HEK293 (cell line): ENCODE results near the gene ABHD4.

Experiments used
- CTCF ChIA-PET: fragments of 350-600 bp; formaldehyde crosslinking; extraction: SDS; loops from one replicate; lab custom pipeline; 2021; ENCODE audit warnings: antibody characterized with exemption; lab: Yijun Ruan, JAX
- POLR2A ChIA-PET: fragments of 300-600 bp; formaldehyde crosslinking; extraction: SDS; loops from one replicate; lab custom pipeline; 2020; ENCODE audit warnings: antibody characterized with exemption, inconsistent platforms; lab: Yijun Ruan, JAX
- H3K27ac ChIP-seq: fragments of 200-500 bp; sonication (Bioruptor generic); 2 replicates; pipeline ENCODE4 v1.5.1; 2014; ENCODE audit warnings: low read depth, low read length, control low read depth, inconsistent platforms; ENCODE audit errors: extremely low read depth
- H3K36me3 ChIP-seq, 2 experiments: fragments of 200-500 bp in 1 of 2; sonication (Bioruptor generic) in 1 of 2; 1 replicate in 1 of 2; 2 replicates in 1 of 2; pipeline ENCODE4 v1.5.1; 2014 to 2017; ENCODE audit warnings: inconsistent platforms in 2 of 2, low read length in 2 of 2; ENCODE audit not compliant: control insufficient read depth in 2 of 2, insufficient read depth in 1 of 2
- H3K4me1 ChIP-seq: fragments of 200-500 bp; sonication (Bioruptor generic); 2 replicates; pipeline ENCODE4 v1.5.1; 2014; ENCODE audit warnings: mild to moderate bottlenecking, low read length, inconsistent platforms; ENCODE audit not compliant: control insufficient read depth, insufficient read depth
- H3K4me3 ChIP-seq: 2 replicates; pipeline ENCODE4 v1.5.1; 2011; ENCODE audit warnings: low read depth, mild to moderate bottlenecking, control low read depth, low read length, moderate library complexity
- H3K9me3 ChIP-seq: fragments of 200-500 bp; sonication (Bioruptor generic); 2 replicates; pipeline ENCODE4 v1.5.1; 2014; ENCODE audit warnings: low read depth, low read length, inconsistent platforms; ENCODE audit not compliant: control insufficient read depth, insufficient read depth
- GLI2 ChIP-seq: fragments of 450-650 bp; formaldehyde crosslinking; IDR thresholded peaks from 2 replicates; pipeline ENCODE4; 2017; ENCODE audit warnings: missing biosample characterization, missing genetic modification characterization, low read depth, borderline replicate concordance
- KLF10 ChIP-seq: fragments of 450-650 bp; IDR thresholded peaks from 2 replicates; pipeline ENCODE4 v1.5.1; 2018; ENCODE audit warnings: missing biosample characterization, mild to moderate bottlenecking, missing genetic modification characterization
- OVOL3 ChIP-seq: fragments of 450-650 bp; formaldehyde crosslinking; IDR thresholded peaks from 2 replicates; pipeline ENCODE4 v1.5.1; 2016; ENCODE audit warnings: missing biosample characterization, missing genetic modification characterization
- RBAK ChIP-seq: fragments of 450-650 bp; formaldehyde crosslinking; IDR thresholded peaks from 2 replicates; pipeline ENCODE4 v1.5.1; 2016; ENCODE audit warnings: missing biosample characterization, missing genetic modification characterization
- SP3 ChIP-seq: fragments of 450-650 bp; formaldehyde crosslinking; IDR thresholded peaks from 2 replicates; pipeline ENCODE4 v1.5.1; 2016; ENCODE audit warnings: missing biosample characterization, missing genetic modification characterization
- SP7 ChIP-seq: fragments of 450-650 bp; formaldehyde crosslinking; IDR thresholded peaks from 2 replicates; pipeline ENCODE4 v1.5.1; 2016; ENCODE audit warnings: missing biosample characterization, missing genetic modification characterization
- ZBTB7A ChIP-seq: fragments of 450-650 bp; formaldehyde crosslinking; IDR thresholded peaks from 2 replicates; pipeline ENCODE4 v1.5.1; 2016; ENCODE audit warnings: low read depth, missing biosample characterization, missing genetic modification characterization
- ZEB2 ChIP-seq: fragments of 450-650 bp; formaldehyde crosslinking; IDR thresholded peaks from 2 replicates; pipeline ENCODE4 v1.5.1; 2016; ENCODE audit warnings: missing biosample characterization, missing genetic modification characterization
- ZFP3 ChIP-seq: fragments of 450-650 bp; formaldehyde crosslinking; IDR thresholded peaks from 2 replicates; pipeline ENCODE4 v1.5.1; 2016; ENCODE audit warnings: low read depth, missing biosample characterization, missing genetic modification characterization
- ZNF114 ChIP-seq: fragments of 450-650 bp; formaldehyde crosslinking; IDR thresholded peaks from 2 replicates; pipeline ENCODE4 v1.5.0; 2017; ENCODE audit warnings: missing biosample characterization, missing genetic modification characterization
- ZNF169 ChIP-seq: fragments of 450-650 bp; formaldehyde crosslinking; IDR thresholded peaks from 2 replicates; pipeline ENCODE4 v1.5.1; 2016; ENCODE audit warnings: missing biosample characterization, missing genetic modification characterization
- ZNF184 ChIP-seq: fragments of 450-650 bp; IDR thresholded peaks from 2 replicates; pipeline ENCODE4 v1.5.1; 2018; ENCODE audit warnings: missing biosample characterization, mild to moderate bottlenecking, missing genetic modification characterization
- ZNF2 ChIP-seq: fragments of 450-650 bp; formaldehyde crosslinking; IDR thresholded peaks from 2 replicates; pipeline ENCODE4 v1.5.1; 2016; ENCODE audit warnings: missing biosample characterization, missing genetic modification characterization
- ZNF223 ChIP-seq: fragments of 450-650 bp; formaldehyde crosslinking; IDR thresholded peaks from 2 replicates; pipeline ENCODE4 v1.5.1; 2016; ENCODE audit warnings: missing biosample characterization, missing genetic modification characterization
- ZNF248 ChIP-seq: fragments of 450-650 bp; formaldehyde crosslinking; IDR thresholded peaks from 2 replicates; pipeline ENCODE4 v1.5.1; 2017; ENCODE audit warnings: missing biosample characterization, missing genetic modification characterization
- ZNF292 ChIP-seq: fragments of 450-650 bp; formaldehyde crosslinking; IDR thresholded peaks from 2 replicates; pipeline ENCODE4 v1.5.1; 2016; ENCODE audit warnings: low read depth, missing biosample characterization, missing genetic modification characterization, borderline replicate concordance
- ZNF302 ChIP-seq: fragments of 450-650 bp; formaldehyde crosslinking; IDR thresholded peaks from 2 replicates; pipeline ENCODE4 v1.5.1; 2016; ENCODE audit warnings: missing biosample characterization, missing genetic modification characterization, low read depth
- ZNF354C ChIP-seq: fragments of 450-650 bp; formaldehyde crosslinking; IDR thresholded peaks from 2 replicates; pipeline ENCODE4 v1.5.1; 2016; ENCODE audit warnings: missing biosample characterization, missing genetic modification characterization, low read depth, borderline replicate concordance
- ZNF555 ChIP-seq: fragments of 450-650 bp; formaldehyde crosslinking; conservative IDR thresholded peaks from 2 replicates; pipeline ENCODE4 v1.5.1; 2017; ENCODE audit warnings: missing biosample characterization, mild to moderate bottlenecking, missing genetic modification characterization, inconsistent platforms
- ZNF600 ChIP-seq: fragments of 450-650 bp; formaldehyde crosslinking; IDR thresholded peaks from 2 replicates; pipeline ENCODE4 v1.5.1; 2016; ENCODE audit warnings: missing biosample characterization, missing genetic modification characterization
- ZNF747 ChIP-seq: fragments of 450-650 bp; formaldehyde crosslinking; IDR thresholded peaks from 2 replicates; pipeline ENCODE4 v1.5.1; 2016; ENCODE audit warnings: missing biosample characterization, missing genetic modification characterization
- ZNF837 ChIP-seq: fragments of 450-650 bp; formaldehyde crosslinking; IDR thresholded peaks from 2 replicates; pipeline ENCODE4 v1.5.1; 2016; ENCODE audit warnings: missing biosample characterization, missing genetic modification characterization
- TF ChIP-seq, protein P1 (sequence below): fragments of 450-650 bp; formaldehyde crosslinking; conservative IDR thresholded peaks from 2 replicates; pipeline ENCODE4 v1.5.1; 2016; ENCODE audit warnings: low read depth, missing biosample characterization, missing genetic modification characterization
- TF ChIP-seq, protein P2 (sequence below): fragments of 450-650 bp; formaldehyde crosslinking; IDR thresholded peaks from 2 replicates; pipeline ENCODE4 v1.5.1; 2017; ENCODE audit warnings: missing biosample characterization, mild to moderate bottlenecking, missing genetic modification characterization, moderate library complexity
- TF ChIP-seq, protein P3 (sequence below): fragments of 450-650 bp; formaldehyde crosslinking; conservative IDR thresholded peaks from 2 replicates; pipeline ENCODE4 v1.5.1; 2016; ENCODE audit warnings: low read depth, missing biosample characterization, missing genetic modification characterization
- TF ChIP-seq, protein P4 (sequence below): fragments of 450-650 bp; formaldehyde crosslinking; IDR thresholded peaks from 2 replicates; pipeline ENCODE4 v1.5.1; 2016; ENCODE audit warnings: missing biosample characterization, missing genetic modification characterization

The ABHD4 gene

DNA sequence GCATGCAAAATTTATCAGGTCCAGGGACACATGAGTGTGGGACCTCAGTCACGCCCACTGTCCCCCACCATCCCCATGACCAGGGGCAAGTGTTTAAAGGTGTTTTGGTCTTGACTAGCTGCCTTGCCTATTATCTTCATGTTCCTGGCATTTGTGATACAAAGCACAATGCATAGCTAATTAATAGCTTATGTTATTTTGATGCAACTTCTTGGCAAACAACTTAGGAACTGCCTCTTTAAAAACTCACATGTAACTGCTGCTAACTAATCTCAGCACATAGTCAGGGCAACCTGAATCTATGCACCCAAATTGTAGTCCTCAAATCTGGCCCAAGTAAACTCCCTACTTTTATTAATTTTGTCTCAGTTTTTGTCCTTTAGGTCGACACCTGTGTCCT lies 53.5 kb downstream of the ABHD4 start (continued):
- TF ChIP-seq, protein P1, sequence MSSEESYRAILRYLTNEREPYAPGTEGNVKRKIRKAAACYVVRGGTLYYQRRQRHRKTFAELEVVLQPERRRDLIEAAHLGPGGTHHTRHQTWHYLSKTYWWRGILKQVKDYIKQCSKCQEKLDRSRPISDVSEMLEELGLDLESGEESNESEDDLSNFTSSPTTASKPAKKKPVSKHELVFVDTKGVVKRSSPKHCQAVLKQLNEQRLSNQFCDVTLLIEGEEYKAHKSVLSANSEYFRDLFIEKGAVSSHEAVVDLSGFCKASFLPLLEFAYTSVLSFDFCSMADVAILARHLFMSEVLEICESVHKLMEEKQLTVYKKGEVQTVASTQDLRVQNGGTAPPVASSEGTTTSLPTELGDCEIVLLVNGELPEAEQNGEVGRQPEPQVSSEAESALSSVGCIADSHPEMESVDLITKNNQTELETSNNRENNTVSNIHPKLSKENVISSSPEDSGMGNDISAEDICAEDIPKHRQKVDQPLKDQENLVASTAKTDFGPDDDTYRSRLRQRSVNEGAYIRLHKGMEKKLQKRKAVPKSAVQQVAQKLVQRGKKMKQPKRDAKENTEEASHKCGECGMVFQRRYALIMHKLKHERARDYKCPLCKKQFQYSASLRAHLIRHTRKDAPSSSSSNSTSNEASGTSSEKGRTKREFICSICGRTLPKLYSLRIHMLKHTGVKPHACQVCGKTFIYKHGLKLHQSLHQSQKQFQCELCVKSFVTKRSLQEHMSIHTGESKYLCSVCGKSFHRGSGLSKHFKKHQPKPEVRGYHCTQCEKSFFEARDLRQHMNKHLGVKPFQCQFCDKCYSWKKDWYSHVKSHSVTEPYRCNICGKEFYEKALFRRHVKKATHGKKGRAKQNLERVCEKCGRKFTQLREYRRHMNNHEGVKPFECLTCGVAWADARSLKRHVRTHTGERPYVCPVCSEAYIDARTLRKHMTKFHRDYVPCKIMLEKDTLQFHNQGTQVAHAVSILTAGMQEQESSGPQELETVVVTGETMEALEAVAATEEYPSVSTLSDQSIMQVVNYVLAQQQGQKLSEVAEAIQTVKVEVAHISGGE (tag by site-specific recombination), result no peak
- TF ChIP-seq RBAK (tag by site-specific recombination) (no peak), ZEB2 (tag by site-specific recombination) (no peak), SP3 (tag by site-specific recombination) (no peak), SP7 (no peak), OVOL3 (tag by site-specific recombination) (no peak), ZNF248 (tag by site-specific recombination) (no peak), ZNF292 (no peak), ZNF600 (no peak)
- TF ChIP-seq, protein P2, sequence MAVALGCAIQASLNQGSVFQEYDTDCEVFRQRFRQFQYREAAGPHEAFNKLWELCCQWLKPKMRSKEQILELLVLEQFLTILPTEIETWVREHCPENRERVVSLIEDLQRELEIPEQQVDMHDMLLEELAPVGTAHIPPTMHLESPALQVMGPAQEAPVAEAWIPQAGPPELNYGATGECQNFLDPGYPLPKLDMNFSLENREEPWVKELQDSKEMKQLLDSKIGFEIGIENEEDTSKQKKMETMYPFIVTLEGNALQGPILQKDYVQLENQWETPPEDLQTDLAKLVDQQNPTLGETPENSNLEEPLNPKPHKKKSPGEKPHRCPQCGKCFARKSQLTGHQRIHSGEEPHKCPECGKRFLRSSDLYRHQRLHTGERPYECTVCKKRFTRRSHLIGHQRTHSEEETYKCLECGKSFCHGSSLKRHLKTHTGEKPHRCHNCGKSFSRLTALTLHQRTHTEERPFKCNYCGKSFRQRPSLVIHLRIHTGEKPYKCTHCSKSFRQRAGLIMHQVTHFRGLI (tag by site-specific recombination), result no peak
- TF ChIP-seq, protein P3, sequence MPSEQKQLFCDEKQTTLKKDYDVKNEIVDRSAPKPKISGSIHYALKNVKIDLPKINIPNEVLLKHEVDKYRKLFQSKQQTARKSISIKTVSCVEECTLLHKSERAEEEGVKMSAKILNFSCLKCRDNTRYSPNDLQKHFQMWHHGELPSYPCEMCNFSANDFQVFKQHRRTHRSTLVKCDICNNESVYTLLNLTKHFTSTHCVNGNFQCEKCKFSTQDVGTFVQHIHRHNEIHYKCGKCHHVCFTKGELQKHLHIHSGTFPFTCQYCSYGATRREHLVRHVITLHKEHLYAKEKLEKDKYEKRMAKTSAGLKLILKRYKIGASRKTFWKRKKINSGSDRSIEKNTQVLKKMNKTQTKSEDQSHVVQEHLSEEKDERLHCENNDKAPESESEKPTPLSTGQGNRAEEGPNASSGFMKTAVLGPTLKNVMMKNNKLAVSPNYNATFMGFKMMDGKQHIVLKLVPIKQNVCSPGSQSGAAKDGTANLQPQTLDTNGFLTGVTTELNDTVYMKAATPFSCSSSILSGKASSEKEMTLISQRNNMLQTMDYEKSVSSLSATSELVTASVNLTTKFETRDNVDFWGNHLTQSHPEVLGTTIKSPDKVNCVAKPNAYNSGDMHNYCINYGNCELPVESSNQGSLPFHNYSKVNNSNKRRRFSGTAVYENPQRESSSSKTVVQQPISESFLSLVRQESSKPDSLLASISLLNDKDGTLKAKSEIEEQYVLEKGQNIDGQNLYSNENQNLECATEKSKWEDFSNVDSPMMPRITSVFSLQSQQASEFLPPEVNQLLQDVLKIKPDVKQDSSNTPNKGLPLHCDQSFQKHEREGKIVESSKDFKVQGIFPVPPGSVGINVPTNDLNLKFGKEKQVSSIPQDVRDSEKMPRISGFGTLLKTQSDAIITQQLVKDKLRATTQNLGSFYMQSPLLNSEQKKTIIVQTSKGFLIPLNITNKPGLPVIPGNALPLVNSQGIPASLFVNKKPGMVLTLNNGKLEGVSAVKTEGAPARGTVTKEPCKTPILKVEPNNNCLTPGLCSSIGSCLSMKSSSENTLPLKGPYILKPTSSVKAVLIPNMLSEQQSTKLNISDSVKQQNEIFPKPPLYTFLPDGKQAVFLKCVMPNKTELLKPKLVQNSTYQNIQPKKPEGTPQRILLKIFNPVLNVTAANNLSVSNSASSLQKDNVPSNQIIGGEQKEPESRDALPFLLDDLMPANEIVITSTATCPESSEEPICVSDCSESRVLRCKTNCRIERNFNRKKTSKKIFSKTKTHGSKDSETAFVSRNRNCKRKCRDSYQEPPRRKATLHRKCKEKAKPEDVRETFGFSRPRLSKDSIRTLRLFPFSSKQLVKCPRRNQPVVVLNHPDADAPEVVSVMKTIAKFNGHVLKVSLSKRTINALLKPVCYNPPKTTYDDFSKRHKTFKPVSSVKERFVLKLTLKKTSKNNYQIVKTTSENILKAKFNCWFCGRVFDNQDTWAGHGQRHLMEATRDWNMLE (tag by site-specific recombination), result no peak
- TF ChIP-seq, all 188 proteins: peak for 0

DNA sequence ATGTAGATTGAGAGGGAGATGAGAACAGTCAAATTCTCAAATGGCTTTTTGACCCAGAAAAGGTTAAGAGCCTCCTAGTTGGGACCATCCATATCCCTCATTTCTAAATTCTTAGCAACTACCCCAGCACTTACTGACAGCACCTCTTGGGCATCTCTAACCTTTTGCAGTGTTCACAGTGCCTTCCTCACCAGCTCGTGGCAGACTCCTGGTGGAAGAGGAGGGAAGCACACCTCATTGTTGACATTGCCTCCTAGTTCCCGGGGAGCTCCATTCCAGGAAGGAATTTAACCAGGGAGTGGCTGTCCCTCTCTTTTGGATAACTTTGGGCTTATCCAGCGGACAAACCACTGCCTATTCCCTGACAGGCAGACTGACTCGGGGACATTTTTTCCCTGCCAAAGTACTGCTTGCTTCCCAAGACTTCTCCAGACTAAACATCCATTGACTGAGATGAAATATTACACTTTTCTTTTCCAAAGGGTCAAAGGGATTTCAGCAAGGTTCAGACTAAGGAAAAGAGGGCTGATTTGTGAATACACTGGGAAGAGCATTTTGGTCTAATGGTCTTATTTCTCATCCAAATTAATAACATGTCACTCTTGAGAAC lies 55.0 kb downstream of the ABHD4 start:
- ChIA-PET CTCF (interaction anchor here (0.6 to 4.9 kb wide), 30 partner anchors 9 to 267 kb away, joined by 3 to 91 read pairs (median 5); partner anchors contain the start of genes ABHD4, DAD1, OR6J1 and OXA1L), POLR2A (interaction anchor here (0.6 to 1.5 kb wide), 3 partner anchors 64 to 171 kb away, joined by 3 to 4 read pairs (median 3); partner anchors contain the start of genes DAD1 and OXA1L)
- Histone ChIP-seq H3K9me3 (no peaks in the 10 kb centered on the region), H3K4me1 (peaks cover 5% of the 10 kb centered on the region; the same call in 1 of the 2 replicates), H3K36me3 (no peaks in the 10 kb centered on the region), H3K4me3 (no peak overlapping the region), H3K27ac (no peak overlapping the region)
- TF ChIP-seq ZNF2 (tag by site-specific recombination), result 0 out of 2 replicates have a peak, but pooled peaks have one; percentile 28
- no peak for TF ChIP-seq ZFP3 (tag by site-specific recombination)
- TF ChIP-seq ZNF837 (tag by site-specific recombination), result no peak
- TF ChIP-seq ZNF555 (tag by site-specific recombination), result no peak
- no peak for TF ChIP-seq SP3 (tag by site-specific recombination)
- no peak for TF ChIP-seq ZNF169 (tag by site-specific recombination)
- no peak for TF ChIP-seq GLI2 (tag by site-specific recombination)
- no peak for TF ChIP-seq ZNF184
- TF ChIP-seq, protein P4, sequence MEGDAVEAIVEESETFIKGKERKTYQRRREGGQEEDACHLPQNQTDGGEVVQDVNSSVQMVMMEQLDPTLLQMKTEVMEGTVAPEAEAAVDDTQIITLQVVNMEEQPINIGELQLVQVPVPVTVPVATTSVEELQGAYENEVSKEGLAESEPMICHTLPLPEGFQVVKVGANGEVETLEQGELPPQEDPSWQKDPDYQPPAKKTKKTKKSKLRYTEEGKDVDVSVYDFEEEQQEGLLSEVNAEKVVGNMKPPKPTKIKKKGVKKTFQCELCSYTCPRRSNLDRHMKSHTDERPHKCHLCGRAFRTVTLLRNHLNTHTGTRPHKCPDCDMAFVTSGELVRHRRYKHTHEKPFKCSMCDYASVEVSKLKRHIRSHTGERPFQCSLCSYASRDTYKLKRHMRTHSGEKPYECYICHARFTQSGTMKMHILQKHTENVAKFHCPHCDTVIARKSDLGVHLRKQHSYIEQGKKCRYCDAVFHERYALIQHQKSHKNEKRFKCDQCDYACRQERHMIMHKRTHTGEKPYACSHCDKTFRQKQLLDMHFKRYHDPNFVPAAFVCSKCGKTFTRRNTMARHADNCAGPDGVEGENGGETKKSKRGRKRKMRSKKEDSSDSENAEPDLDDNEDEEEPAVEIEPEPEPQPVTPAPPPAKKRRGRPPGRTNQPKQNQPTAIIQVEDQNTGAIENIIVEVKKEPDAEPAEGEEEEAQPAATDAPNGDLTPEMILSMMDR (tag by site-specific recombination), result peak; percentile 58
- no peak for TF ChIP-seq ZNF223 (tag by site-specific recombination)
- TF ChIP-seq ZBTB7A (tag by site-specific recombination), result no peak
- peak; percentile 52; the same call in 1 of the 2 replicates for TF ChIP-seq ZNF600
- TF ChIP-seq ZNF354C (tag by site-specific recombination), result no peak
- TF ChIP-seq ZNF747, result no peak
- TF ChIP-seq ZNF114, result no peak
- TF ChIP-seq KLF10, result no peak
- no peak for TF ChIP-seq ZNF302 (tag by site-specific recombination)
